Posterior cingulate gyrus (tissue), 11 donors: ENCODE results near the gene PAX5.

ENCODE experiments used
- DNase-seq, 10 donors: peaks; one replicate each; pipeline versions ENCODE4 v3.0.0 to v3.0.0-alpha.2; 2020 to 2021; ENCODE audit warnings: mixed read lengths in 3 of 10
- intact Hi-C: fragments of 100-400 bp; cut with DNase I; formaldehyde crosslinking; loops from one replicate; pipeline ENCODE4 v1.15.1; 2023

PAX5 gene

GRCh38 chr9:36892279-36892678, 141.8 kb downstream of the PAX5 start:
- peak in 1 of 10 donors; percentile 8 for DNase-seq
- intact Hi-C loops = no loop called here

- intact Hi-C loops = no loop called here
- DNase-seq = peak in 2 of 10 donors; percentile 24 to 41
These were observed 142.7 kb downstream of the PAX5 start for GRCh38 chr9:36891341-36891811.

GRCh38 chr9:36889844-36890243, 144.2 kb downstream of the PAX5 start:
- DNase-seq = no peak
- intact Hi-C loops = no loop called here

- DNase-seq = peak in 2 of 10 donors; percentile 38 to 50
- intact Hi-C loops = no loop called here
These were observed 145.5 kb downstream of the PAX5 start for GRCh38 chr9:36888551-36888950.

- intact Hi-C loops = no loop called here
- peak in 2 of 10 donors; percentile 30 to 62 for DNase-seq
These were observed 149.3 kb downstream of the PAX5 start for GRCh38 chr9:36884721-36885120.

- intact Hi-C loops = no loop called here
- peak in 1 of 10 donors; percentile 62 for DNase-seq
These were observed 151.5 kb downstream of the PAX5 start for GRCh38 chr9:36882594-36882993.

GRCh38 chr9:36881743-36882441, 152.2 kb downstream of the PAX5 start:
- peak in 2 of 10 donors; percentile 59 to 62 for DNase-seq
- intact Hi-C loops = no loop called here

GRCh38 chr9:36881316-36881715, 152.8 kb downstream of the PAX5 start:
- intact Hi-C loops = no loop called here

GRCh38 chr9:36880075-36880474, 154.0 kb downstream of the PAX5 start:
- intact Hi-C loops = no loop called here
- peak in 3 of 10 donors; percentile 39 to 79 (median 51) for DNase-seq

More at GRCh38 chr9:36881316-36881715, 152.8 kb downstream of the PAX5 start:
- DNase-seq = peak in 1 of 10 donors; percentile 39

- intact Hi-C loops = loop anchor here (10.0 kb wide), 2 partner anchors 244 to 396 kb away; no protein-coding TSS in a partner anchor
- DNase-seq = peak in 3 of 10 donors; percentile 49 to 78 (median 69)
These were observed 154.8 kb downstream of the PAX5 start for GRCh38 chr9:36878986-36879982.

- DNase-seq = peak in 3 of 10 donors; percentile 16 to 28 (median 27)
- intact Hi-C loops = loop anchor here (10.0 kb wide), 2 partner anchors 242 to 398 kb away; no protein-coding TSS in a partner anchor
These were observed 156.8 kb downstream of the PAX5 start for GRCh38 chr9:36877239-36877638.

- DNase-seq = peak in 3 of 10 donors; percentile 22 to 52 (median 41)
- intact Hi-C loops = loop anchor here (10.0 kb wide), 2 partner anchors 241 to 399 kb away; no protein-coding TSS in a partner anchor
These were observed 158.0 kb downstream of the PAX5 start for GRCh38 chr9:36876056-36876455.

GRCh38 chr9:36874921-36875320, 159.1 kb downstream of the PAX5 start:
- intact Hi-C loops = loop anchor here (10.0 kb wide), 2 partner anchors 240 to 400 kb away; no protein-coding TSS in a partner anchor
- peak in 3 of 10 donors; percentile 8 to 30 (median 26) for DNase-seq

GRCh38 chr9:36874261-36874660, 159.8 kb downstream of the PAX5 start:
- intact Hi-C loops = loop anchor here (10.0 kb wide), 2 partner anchors 239 to 401 kb away; no protein-coding TSS in a partner anchor
- peak in 3 of 10 donors; percentile 37 to 44 (median 38) for DNase-seq

GRCh38 chr9:36873247-36873875, 160.7 kb downstream of the PAX5 start:
- intact Hi-C loops = loop anchor here (10.0 kb wide), 2 partner anchors 239 to 401 kb away; no protein-coding TSS in a partner anchor
- DNase-seq = peak in 8 of 10 donors; percentile 46 to 91 (median 67)

GRCh38 chr9:36872641-36873040, 161.4 kb downstream of the PAX5 start:
- peak in 2 of 10 donors; percentile 44 to 52 for DNase-seq
- intact Hi-C loops = loop anchor here (10.0 kb wide), 2 partner anchors 238 to 402 kb away; no protein-coding TSS in a partner anchor

- intact Hi-C loops = loop anchor here (10.0 kb wide), 2 partner anchors 237 to 403 kb away; no protein-coding TSS in a partner anchor
- peak in 3 of 10 donors; percentile 22 to 40 (median 32) for DNase-seq
These were observed 162.5 kb downstream of the PAX5 start for GRCh38 chr9:36871606-36872005.

GRCh38 chr9:36870960-36871359, 163.1 kb downstream of the PAX5 start:
- intact Hi-C loops = loop anchor here (10.0 kb wide), 2 partner anchors 236 to 404 kb away; no protein-coding TSS in a partner anchor
- DNase-seq = peak in 4 of 10 donors; percentile 13 to 80 (median 38)

- intact Hi-C loops = loop anchor here (10.0 kb wide), 4 partner anchors 65 to 455 kb away; no protein-coding TSS in a partner anchor
- peak in 1 of 10 donors; percentile 27 for DNase-seq
These were observed 164.5 kb downstream of the PAX5 start for GRCh38 chr9:36869605-36870004.
